ENCODE results near the gene AFMID.
"Not testable (repeated sequence)": the region's sequence is repeated elsewhere in the genome, so short reads cannot be mapped to it uniquely, and the experiment has no call there.

AFMID gene

DNA sequence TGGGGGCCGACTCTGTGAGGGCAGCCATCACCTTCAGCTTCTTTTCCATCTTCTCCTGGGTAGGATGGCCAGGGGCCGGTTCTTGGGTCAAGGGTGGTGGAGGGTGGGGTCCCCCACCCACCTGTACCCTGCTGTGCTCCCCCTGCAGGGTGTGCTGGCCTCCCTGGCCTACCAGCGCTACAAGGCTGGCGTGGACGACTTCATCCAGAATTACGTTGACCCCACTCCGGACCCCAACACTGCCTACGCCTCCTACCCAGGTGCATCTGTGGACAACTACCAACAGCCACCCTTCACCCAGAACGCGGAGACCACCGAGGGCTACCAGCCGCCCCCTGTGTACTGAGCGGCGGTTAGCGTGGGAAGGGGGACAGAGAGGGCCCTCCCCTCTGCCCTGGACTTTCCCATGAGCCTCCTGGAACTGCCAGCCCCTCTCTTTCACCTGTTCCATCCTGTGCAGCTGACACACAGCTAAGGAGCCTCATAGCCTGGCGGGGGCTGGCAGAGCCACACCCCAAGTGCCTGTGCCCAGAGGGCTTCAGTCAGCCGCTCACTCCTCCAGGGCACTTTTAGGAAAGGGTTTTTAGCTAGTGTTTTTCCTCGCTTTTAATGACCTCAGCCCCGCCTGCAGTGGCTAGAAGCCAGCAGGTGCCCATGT, 15.4 kb upstream of the AFMID start:
- H3K27me3 ChIP-seq (ENCODE audit: control insufficient read depth in 1 of 2, insufficient read depth in 2 of 2, low read length in 2 of 2); H3K9me3 ChIP-seq (ENCODE audit: control insufficient read depth in 1 of 2, low read length in 2 of 2); H3K9ac ChIP-seq (ENCODE audit: low read depth in 1 of 2, low read length in 2 of 2); H3K4me3 ChIP-seq (ENCODE audit: low read depth in 1 of 2, low read length in 2 of 2): not testable (repeated sequence)
- Histone ChIP-seq H3K4me1 (ENCODE audit: control insufficient read depth in 1 of 2, insufficient read depth in 2 of 2, low read length in 2 of 2) (peaks cover 71 to 80% of the 10 kb centered on the region in 2 donors), H3K27ac (ENCODE audit: low read depth, low read length) (peak overlapping the region; percentile 43), H3K36me3 (ENCODE audit: control insufficient read depth in 1 of 2, insufficient read depth in 2 of 2, low read length in 2 of 2) (peaks cover 0 to 14% of the 10 kb centered on the region in 2 donors)

DNA sequence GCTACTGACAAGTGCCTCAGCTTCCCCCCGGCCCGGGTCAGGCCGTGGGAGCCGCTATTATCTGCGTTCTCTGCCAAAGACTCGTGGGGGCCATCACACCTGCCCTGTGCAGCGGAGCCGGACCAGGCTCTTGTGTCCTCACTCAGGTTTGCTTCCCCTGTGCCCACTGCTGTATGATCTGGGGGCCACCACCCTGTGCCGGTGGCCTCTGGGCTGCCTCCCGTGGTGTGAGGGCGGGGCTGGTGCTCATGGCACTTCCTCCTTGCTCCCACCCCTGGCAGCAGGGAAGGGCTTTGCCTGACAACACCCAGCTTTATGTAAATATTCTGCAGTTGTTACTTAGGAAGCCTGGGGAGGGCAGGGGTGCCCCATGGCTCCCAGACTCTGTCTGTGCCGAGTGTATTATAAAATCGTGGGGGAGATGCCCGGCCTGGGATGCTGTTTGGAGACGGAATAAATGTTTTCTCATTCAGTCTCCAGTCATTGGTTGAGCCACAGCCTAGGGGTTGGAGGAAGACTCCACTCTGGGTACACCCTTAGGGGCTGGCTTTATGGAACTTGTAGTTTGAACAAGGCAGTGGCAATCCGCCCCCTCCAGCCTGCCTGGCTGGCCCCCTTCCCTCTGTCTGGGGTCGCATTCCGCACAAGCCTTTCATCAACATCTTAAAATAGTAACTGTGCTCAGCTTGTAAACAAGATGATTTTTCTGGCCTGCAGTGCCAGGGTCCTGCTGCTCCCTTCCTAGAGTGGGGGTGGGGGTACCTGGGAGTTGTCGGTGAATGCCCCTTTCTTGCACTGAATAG, 14.7 kb upstream of the AFMID start:
- Histone ChIP-seq H3K36me3 (ENCODE audit: control insufficient read depth in 1 of 2, insufficient read depth in 2 of 2, low read length in 2 of 2) (peaks cover 0 to 14% of the 10 kb centered on the region in 2 donors), H3K9ac (ENCODE audit: low read depth in 1 of 2, low read length in 2 of 2) (peak overlapping the region; percentile 32 to 40), H3K4me1 (ENCODE audit: control insufficient read depth in 1 of 2, insufficient read depth in 2 of 2, low read length in 2 of 2) (peaks cover 74 to 80% of the 10 kb centered on the region in 2 donors), H3K27me3 (ENCODE audit: control insufficient read depth in 1 of 2, insufficient read depth in 2 of 2, low read length in 2 of 2) (no peaks in the 10 kb centered on the region), H3K9me3 (ENCODE audit: control insufficient read depth in 1 of 2, low read length in 2 of 2) (no peaks in the 10 kb centered on the region), H3K4me3 (ENCODE audit: low read depth in 1 of 2, low read length in 2 of 2) (peak overlapping the region; percentile 1 to 9), H3K27ac (ENCODE audit: low read depth, low read length) (peak overlapping the region; percentile 64)

DNA sequence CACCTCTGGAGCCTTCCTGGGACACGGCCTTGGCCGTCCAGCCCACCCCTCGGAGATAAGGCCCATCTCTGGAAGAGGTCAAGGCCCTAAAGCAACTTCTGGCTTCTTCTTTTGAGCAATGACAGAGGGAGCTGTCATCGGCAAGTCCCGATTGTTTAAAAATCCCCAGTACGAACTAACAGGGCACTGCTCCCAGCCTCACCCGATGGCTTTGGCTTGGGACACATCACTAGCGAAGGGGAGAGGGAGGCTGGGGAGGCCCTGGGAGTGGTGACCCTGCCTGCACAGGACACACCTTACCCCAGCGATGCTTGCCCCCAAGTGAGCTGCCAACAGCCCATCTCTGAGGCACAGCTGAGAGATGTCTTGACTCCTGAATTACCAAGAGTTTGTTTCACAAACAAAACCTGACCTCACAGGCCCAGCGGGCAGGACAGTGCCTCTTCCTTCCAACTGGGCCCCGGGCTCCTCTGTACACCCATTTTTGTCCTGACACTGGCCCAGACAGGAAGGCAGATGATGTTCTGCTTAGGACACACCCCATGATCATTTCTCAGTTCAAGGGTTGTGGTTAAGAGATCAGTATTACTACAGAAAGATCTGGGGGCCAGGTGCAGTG, 14.0 kb upstream of the AFMID start:
- Histone ChIP-seq H3K27ac (ENCODE audit: low read depth, low read length) (peak overlapping the region; percentile 64), H3K4me3 (ENCODE audit: low read depth in 1 of 2, low read length in 2 of 2) (no peak overlapping the region), H3K27me3 (ENCODE audit: control insufficient read depth in 1 of 2, insufficient read depth in 2 of 2, low read length in 2 of 2) (no peaks in the 10 kb centered on the region), H3K9me3 (ENCODE audit: control insufficient read depth in 1 of 2, low read length in 2 of 2) (no peaks in the 10 kb centered on the region), H3K9ac (ENCODE audit: low read depth in 1 of 2, low read length in 2 of 2) (peak overlapping the region; percentile 39 to 40), H3K36me3 (ENCODE audit: control insufficient read depth in 1 of 2, insufficient read depth in 2 of 2, low read length in 2 of 2) (peaks cover 0 to 14% of the 10 kb centered on the region in 2 donors), H3K4me1 (ENCODE audit: control insufficient read depth in 1 of 2, insufficient read depth in 2 of 2, low read length in 2 of 2) (peaks cover 72 to 76% of the 10 kb centered on the region in 2 donors)

DNA sequence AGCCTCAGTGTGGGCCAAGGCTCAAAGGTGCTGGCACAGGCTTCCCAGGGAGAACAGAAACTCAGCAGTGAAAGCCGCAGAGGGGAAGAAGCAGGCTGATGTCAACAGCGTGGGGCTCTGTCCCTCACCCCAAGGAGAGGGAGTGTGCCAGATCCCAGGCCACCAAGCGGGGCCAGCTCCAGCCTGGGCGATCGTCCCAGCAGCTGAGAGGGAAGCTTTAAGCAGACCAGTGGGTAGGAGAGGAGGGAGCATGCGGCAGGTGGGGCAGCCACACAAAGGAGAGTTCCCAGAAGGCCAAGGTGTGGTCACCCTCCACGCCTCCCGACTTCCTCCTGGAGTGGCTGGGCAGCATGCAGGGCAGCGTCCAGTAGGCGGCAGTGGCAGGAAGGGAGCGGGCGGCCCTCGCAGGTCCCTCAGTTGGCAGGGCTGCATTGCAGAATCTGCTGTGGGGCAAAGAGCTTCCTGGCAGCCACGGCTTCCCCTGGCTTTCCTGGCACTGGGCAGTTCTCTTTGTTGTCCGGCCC, 12.8 kb upstream of the AFMID start:
- Histone ChIP-seq H3K27me3 (ENCODE audit: control insufficient read depth in 1 of 2, insufficient read depth in 2 of 2, low read length in 2 of 2) (no peaks in the 10 kb centered on the region), H3K9me3 (ENCODE audit: control insufficient read depth in 1 of 2, low read length in 2 of 2) (no peaks in the 10 kb centered on the region), H3K27ac (ENCODE audit: low read depth, low read length) (peak overlapping the region; percentile 89), H3K4me1 (ENCODE audit: control insufficient read depth in 1 of 2, insufficient read depth in 2 of 2, low read length in 2 of 2) (peaks cover 69 to 71% of the 10 kb centered on the region in 2 donors), H3K36me3 (ENCODE audit: control insufficient read depth in 1 of 2, insufficient read depth in 2 of 2, low read length in 2 of 2) (peaks cover 0 to 14% of the 10 kb centered on the region in 2 donors), H3K4me3 (ENCODE audit: low read depth in 1 of 2, low read length in 2 of 2) (peak overlapping the region; percentile 43 to 53), H3K9ac (ENCODE audit: low read depth in 1 of 2, low read length in 2 of 2) (peak overlapping the region; percentile 21 to 74)

DNA sequence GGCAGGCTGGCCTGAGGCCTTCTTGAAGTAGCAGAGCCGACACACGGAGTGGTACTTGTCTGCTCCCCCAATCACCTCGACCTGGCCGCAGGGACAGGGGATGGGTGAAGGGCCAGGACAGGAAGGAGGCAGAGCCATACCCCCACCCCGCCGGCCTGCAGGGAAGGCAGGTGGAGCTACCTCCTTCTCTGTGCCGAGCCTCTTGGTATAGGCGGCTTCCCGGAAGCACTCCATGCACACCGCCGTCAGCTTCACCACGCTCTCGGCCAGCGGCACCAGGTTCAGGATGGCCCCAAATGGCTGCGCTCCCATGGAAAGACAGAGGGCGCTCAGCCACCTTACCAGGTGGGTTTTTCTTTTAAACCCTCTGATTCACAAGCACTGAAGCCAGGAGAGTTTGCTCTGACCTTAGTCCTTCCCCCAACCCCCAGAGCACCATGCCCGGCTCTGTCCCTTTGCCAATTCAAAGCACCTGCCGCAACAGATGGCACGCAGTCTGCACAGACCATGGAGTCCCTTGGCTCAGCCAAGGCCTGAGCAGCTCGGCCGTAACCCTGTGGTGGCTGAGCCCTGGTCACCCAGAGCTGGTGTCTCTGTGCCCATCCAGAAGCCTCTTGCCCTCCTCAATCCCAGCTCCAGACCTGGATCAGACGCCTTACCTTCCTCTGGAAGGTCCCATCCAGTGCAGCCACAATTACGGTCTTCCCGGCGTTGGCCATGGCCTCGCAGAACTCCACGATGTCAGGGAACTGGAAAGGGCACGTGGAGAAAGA, 12.1 kb upstream of the AFMID start:
- Histone ChIP-seq H3K4me3 (ENCODE audit: low read depth in 1 of 2, low read length in 2 of 2) (peak overlapping the region; percentile 43 to 53), H3K4me1 (ENCODE audit: control insufficient read depth in 1 of 2, insufficient read depth in 2 of 2, low read length in 2 of 2) (peaks cover 64 to 65% of the 10 kb centered on the region in 2 donors), H3K36me3 (ENCODE audit: control insufficient read depth in 1 of 2, insufficient read depth in 2 of 2, low read length in 2 of 2) (peaks cover 0 to 14% of the 10 kb centered on the region in 2 donors), H3K27me3 (ENCODE audit: control insufficient read depth in 1 of 2, insufficient read depth in 2 of 2, low read length in 2 of 2) (no peaks in the 10 kb centered on the region), H3K27ac (ENCODE audit: low read depth, low read length) (peak overlapping the region; percentile 89), H3K9me3 (ENCODE audit: control insufficient read depth in 1 of 2, low read length in 2 of 2) (no peaks in the 10 kb centered on the region), H3K9ac (ENCODE audit: low read depth in 1 of 2, low read length in 2 of 2) (peak overlapping the region; percentile 21 to 74)

DNA sequence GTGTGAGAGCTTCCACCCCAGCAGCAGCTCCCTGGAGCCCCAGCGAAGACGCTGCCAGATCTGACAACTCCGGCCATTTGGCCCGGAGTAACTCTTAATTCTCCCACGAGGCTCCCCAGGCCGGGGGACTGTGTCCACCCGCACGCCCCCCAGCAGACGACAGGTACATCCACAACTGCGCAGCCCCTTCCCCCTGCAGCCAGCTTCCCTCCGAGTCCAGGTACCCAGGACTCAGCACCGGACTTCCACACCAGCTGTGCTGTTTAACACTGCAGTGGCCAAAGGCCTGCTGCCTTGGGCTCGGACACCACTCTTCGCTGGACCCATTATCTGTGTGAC, 11.6 kb upstream of the AFMID start:
- Histone ChIP-seq H3K27me3 (ENCODE audit: control insufficient read depth in 1 of 2, insufficient read depth in 2 of 2, low read length in 2 of 2) (no peaks in the 10 kb centered on the region), H3K9me3 (ENCODE audit: control insufficient read depth in 1 of 2, low read length in 2 of 2) (no peaks in the 10 kb centered on the region), H3K9ac (ENCODE audit: low read depth in 1 of 2, low read length in 2 of 2) (peak overlapping the region in 1 of 2 donors; percentile 74), H3K4me3 (ENCODE audit: low read depth in 1 of 2, low read length in 2 of 2) (peak overlapping the region in 1 of 2 donors; percentile 43), H3K4me1 (ENCODE audit: control insufficient read depth in 1 of 2, insufficient read depth in 2 of 2, low read length in 2 of 2) (peaks cover 62 to 68% of the 10 kb centered on the region in 2 donors), H3K27ac (ENCODE audit: low read depth, low read length) (peak overlapping the region; percentile 34), H3K36me3 (ENCODE audit: control insufficient read depth in 1 of 2, insufficient read depth in 2 of 2, low read length in 2 of 2) (peaks cover 0 to 13% of the 10 kb centered on the region in 2 donors)

DNA sequence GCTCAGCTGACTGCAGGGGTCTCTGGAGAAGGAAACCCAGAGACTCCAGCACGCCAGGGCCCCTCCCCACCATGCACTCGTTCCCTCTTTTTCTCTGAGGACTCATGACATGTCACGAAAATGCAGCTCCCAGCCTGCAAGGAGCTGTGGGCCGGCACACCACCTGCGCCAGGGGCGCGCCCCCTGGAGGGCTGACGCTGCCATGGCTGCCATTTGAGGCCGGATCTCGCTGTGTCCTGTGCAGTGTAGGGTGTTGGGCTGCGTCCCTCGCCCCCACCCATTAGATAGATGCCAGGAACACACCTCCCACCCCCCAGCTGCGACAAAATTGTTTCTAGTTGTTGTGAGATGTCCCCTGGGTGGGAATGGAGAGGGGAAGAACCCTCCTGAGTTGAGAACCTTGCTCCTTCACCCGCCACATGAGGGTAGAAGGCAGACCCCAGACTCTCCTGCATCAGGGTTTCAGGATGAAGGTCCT, 10.6 kb upstream of the AFMID start:
- H3K36me3 ChIP-seq (ENCODE audit: control insufficient read depth in 1 of 2, insufficient read depth in 2 of 2, low read length in 2 of 2), result peaks cover 0 to 4% of the 10 kb centered on the region in 2 donors
- no peaks in the 10 kb centered on the region for H3K27me3 ChIP-seq (ENCODE audit: control insufficient read depth in 1 of 2, insufficient read depth in 2 of 2, low read length in 2 of 2)
- H3K9ac ChIP-seq (ENCODE audit: low read depth in 1 of 2, low read length in 2 of 2), result no peak overlapping the region
- H3K9me3 ChIP-seq (ENCODE audit: control insufficient read depth in 1 of 2, low read length in 2 of 2), result no peaks in the 10 kb centered on the region
- no peak overlapping the region for H3K27ac ChIP-seq (ENCODE audit: low read depth, low read length)
- H3K4me3 ChIP-seq (ENCODE audit: low read depth in 1 of 2, low read length in 2 of 2), result no peak overlapping the region
- H3K4me1 ChIP-seq (ENCODE audit: control insufficient read depth in 1 of 2, insufficient read depth in 2 of 2, low read length in 2 of 2), result peaks cover 56 to 60% of the 10 kb centered on the region in 2 donors

DNA sequence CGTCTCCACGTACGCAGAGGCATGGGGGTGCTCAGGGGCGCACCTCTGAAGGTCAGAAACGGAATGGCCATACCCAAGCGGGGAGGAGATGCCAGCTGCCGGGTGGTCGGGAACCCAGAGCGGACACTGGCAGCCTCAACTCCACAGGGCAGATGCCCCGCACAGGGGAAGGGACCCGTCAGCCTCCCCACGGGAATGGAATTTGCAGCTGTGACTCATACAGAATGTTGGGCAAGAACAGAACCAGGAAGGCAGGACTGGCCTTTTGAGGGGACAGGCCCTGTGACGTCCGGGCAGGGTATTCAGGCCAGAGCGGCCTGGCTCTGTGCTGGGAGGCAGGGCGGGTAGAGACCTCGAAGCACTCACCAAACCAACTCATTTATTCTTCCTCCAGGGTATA, 7.8 kb upstream of the AFMID start:
- no peak overlapping the region for H3K9ac ChIP-seq (ENCODE audit: low read depth in 1 of 2, low read length in 2 of 2)

DNA sequence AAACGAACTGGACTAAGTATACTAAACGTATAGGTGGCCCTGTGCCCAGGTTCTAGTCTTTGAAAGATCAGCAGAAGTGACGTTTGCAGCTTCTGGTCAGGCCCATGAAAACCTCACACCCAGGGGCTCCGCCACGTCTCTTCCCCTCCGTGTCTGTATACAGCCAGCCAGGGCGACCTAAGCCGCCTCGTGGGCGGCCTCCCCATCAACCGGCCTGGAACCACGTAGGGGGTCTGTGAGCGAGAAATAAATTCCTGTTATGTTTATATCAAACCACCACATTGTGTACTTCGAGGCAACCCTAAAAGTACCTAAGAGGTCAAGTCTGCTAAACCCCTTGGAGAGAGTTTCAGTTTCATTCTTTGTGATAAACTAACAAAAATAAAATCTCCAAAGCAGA, 7.1 kb upstream of the AFMID start:
- no peak overlapping the region for H3K9ac ChIP-seq (ENCODE audit: low read depth in 1 of 2, low read length in 2 of 2)
- peak overlapping the region; percentile 64 for H3K27ac ChIP-seq (ENCODE audit: low read depth, low read length)
- H3K4me1 ChIP-seq (ENCODE audit: control insufficient read depth in 1 of 2, insufficient read depth in 2 of 2, low read length in 2 of 2), result peaks cover 29% of the 10 kb centered on the region in 2 donors
- no peaks in the 10 kb centered on the region for H3K9me3 ChIP-seq (ENCODE audit: control insufficient read depth in 1 of 2, low read length in 2 of 2)
- peaks cover 0 to 3% of the 10 kb centered on the region in 2 donors for H3K36me3 ChIP-seq (ENCODE audit: control insufficient read depth in 1 of 2, insufficient read depth in 2 of 2, low read length in 2 of 2)
- no peaks in the 10 kb centered on the region for H3K27me3 ChIP-seq (ENCODE audit: control insufficient read depth in 1 of 2, insufficient read depth in 2 of 2, low read length in 2 of 2)
- H3K4me3 ChIP-seq (ENCODE audit: low read depth in 1 of 2, low read length in 2 of 2), result no peak overlapping the region

More for the DNA sequence above, 7.8 kb upstream of the AFMID start:
- peaks cover 29 to 35% of the 10 kb centered on the region in 2 donors for H3K4me1 ChIP-seq (ENCODE audit: control insufficient read depth in 1 of 2, insufficient read depth in 2 of 2, low read length in 2 of 2)
- no peaks in the 10 kb centered on the region for H3K9me3 ChIP-seq (ENCODE audit: control insufficient read depth in 1 of 2, low read length in 2 of 2)
- no peaks in the 10 kb centered on the region for H3K27me3 ChIP-seq (ENCODE audit: control insufficient read depth in 1 of 2, insufficient read depth in 2 of 2, low read length in 2 of 2)
- H3K4me3 ChIP-seq (ENCODE audit: low read depth in 1 of 2, low read length in 2 of 2), result no peak overlapping the region
- H3K36me3 ChIP-seq (ENCODE audit: control insufficient read depth in 1 of 2, insufficient read depth in 2 of 2, low read length in 2 of 2), result peaks cover 0 to 3% of the 10 kb centered on the region in 2 donors
- H3K27ac ChIP-seq (ENCODE audit: low read depth, low read length), result peak overlapping the region; percentile 64
